ENCODE measurements around the gene ST6GALNAC2.

DNA sequence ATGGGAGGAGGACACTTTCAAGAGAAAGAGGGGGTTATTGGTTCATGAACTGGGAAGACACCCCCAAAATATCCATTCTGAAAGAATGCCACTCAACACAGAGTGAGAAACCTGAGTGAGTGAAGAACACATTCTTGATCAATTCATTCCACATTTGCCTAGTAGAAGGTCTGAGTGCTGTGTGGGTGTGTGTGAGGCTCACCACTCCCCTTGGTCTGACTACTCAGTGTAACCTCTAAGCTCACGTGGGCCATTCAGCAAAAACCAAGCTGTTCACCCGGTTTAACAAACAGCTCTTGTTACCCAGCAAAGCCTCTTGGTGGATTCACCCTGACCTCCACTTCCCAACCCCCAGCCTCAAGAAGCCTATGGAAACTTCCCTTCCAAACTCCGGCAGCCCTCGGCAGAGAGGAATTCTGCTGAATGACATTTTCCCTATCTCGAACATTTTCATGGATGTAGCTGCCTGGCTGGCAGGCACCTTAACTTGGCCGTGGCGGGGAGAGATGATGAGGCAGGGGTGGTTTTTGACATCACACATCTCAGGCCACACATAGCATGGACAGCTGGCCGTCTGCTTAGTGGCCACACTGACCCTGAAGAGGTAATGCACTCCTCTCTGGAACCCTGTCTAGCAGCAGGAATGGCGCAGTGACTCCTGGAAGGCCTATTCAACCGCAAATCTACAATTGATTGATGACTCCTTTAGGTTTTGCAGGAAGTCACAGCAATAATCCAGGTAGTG, 46.3 kb upstream of the ST6GALNAC2 start:
- TF ChIP-seq, protein P1, sequence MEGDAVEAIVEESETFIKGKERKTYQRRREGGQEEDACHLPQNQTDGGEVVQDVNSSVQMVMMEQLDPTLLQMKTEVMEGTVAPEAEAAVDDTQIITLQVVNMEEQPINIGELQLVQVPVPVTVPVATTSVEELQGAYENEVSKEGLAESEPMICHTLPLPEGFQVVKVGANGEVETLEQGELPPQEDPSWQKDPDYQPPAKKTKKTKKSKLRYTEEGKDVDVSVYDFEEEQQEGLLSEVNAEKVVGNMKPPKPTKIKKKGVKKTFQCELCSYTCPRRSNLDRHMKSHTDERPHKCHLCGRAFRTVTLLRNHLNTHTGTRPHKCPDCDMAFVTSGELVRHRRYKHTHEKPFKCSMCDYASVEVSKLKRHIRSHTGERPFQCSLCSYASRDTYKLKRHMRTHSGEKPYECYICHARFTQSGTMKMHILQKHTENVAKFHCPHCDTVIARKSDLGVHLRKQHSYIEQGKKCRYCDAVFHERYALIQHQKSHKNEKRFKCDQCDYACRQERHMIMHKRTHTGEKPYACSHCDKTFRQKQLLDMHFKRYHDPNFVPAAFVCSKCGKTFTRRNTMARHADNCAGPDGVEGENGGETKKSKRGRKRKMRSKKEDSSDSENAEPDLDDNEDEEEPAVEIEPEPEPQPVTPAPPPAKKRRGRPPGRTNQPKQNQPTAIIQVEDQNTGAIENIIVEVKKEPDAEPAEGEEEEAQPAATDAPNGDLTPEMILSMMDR (IDR thresholded peaks at IDR 0.05): no peak
- TF ChIP-seq REST (IDR thresholded peaks at IDR 0.05; ENCODE audit: insufficient read depth in 1 of 2, low read depth in 2 of 2, low read length in 1 of 2) (no peak), POLR2AphosphoS5 (IDR thresholded peaks at IDR 0.05; ENCODE audit: low read depth, low read length) (no peak)

Data from Panc1 (cell line).